ENCODE results near the gene SFT2D3. TPM values are rescaled to one million over a fixed set of nuclear protein-coding genes. Genes with fewer than 3 reads are reported as not detected.

Gene SFT2D3
- total RNA-seq, 1 donor from 2014 or later: 4.9 TPM

DNA sequence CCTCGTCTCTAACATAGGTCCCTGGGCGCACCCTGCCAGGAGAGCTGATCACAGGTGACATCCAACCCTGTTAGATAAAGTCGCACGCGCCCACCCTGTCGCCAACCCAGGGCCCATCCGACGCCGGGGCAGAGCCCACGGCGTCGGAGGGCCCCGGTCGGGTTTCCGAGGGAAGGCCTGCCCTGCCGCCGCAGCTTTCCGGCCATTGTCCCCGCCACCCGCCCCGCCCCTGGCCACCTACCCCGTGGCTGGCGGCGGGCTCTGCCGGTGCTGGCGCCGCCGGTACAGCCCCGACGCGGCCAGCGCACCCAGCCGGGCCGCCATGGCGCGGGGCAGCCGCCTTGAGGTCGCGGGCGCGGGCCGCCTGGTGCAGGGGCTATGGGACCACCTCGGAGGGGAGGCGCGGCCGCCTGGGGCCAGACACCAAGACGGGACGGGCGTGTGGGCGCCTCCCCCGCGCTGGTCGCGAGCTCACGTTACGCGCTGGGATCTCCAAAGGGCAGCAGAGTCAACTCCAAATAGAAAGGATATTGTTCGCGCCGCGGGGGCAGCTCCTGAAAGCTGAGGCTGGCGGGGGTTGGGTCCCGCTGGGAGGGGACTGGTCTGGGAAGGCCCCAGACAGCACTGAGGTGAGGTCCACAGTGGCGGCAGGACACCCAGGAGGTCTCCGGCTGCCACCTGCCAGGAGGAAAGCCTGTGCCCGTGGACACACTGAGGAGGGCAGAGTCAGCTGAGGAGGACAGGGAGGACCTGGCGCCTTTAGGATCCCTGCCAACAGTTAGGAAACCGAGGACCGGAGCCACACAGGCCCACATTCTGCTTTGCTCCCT, 37.0 kb upstream of the SFT2D3 start:
- TF ChIP-seq, protein P1, sequence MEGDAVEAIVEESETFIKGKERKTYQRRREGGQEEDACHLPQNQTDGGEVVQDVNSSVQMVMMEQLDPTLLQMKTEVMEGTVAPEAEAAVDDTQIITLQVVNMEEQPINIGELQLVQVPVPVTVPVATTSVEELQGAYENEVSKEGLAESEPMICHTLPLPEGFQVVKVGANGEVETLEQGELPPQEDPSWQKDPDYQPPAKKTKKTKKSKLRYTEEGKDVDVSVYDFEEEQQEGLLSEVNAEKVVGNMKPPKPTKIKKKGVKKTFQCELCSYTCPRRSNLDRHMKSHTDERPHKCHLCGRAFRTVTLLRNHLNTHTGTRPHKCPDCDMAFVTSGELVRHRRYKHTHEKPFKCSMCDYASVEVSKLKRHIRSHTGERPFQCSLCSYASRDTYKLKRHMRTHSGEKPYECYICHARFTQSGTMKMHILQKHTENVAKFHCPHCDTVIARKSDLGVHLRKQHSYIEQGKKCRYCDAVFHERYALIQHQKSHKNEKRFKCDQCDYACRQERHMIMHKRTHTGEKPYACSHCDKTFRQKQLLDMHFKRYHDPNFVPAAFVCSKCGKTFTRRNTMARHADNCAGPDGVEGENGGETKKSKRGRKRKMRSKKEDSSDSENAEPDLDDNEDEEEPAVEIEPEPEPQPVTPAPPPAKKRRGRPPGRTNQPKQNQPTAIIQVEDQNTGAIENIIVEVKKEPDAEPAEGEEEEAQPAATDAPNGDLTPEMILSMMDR (IDR thresholded peaks at IDR 0.05; ENCODE audit: unreplicated experiment): no peak
- no peaks in the 10 kb centered on the region for H3K36me3 Mint-ChIP-seq (ENCODE audit: low read depth, unreplicated experiment)
- no peaks in the 10 kb centered on the region for H3K9me3 Mint-ChIP-seq (ENCODE audit: unreplicated experiment)
- H3K27ac Mint-ChIP-seq (ENCODE audit: unreplicated experiment): no peak overlapping the region
- no peaks in the 10 kb centered on the region for H3K27me3 Mint-ChIP-seq (ENCODE audit: unreplicated experiment)
- H3K4me3 Mint-ChIP-seq (ENCODE audit: unreplicated experiment): no peak overlapping the region
- DNase-seq (ENCODE audit: low spot score): peak; percentile 60
- H3K4me1 Mint-ChIP-seq (ENCODE audit: unreplicated experiment): peaks cover 4% of the 10 kb centered on the region

DNA sequence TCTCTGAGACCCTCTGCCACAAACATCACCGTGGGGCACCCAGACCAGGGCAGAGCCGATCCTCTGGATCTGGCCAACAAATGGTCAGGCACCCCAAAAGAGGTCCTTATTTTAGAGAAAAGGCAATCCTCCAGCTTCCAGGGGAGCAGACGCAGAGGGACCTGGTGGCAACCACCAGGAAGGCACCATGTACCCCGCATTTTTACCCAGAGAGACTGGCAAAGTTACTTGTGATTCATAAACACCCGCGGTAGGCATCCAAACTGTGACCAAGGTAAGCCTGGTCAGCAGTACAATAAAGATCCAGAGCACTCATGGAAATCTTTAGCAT, 36.4 kb upstream of the SFT2D3 start:
- H3K4me1 Mint-ChIP-seq (ENCODE audit: unreplicated experiment): peaks cover 4% of the 10 kb centered on the region
- DNase-seq (ENCODE audit: low spot score): no peak
- TF ChIP-seq, protein P1 (IDR thresholded peaks at IDR 0.05; ENCODE audit: unreplicated experiment): no peak
- no peak overlapping the region for H3K27ac Mint-ChIP-seq (ENCODE audit: unreplicated experiment)
- no peak overlapping the region for H3K4me3 Mint-ChIP-seq (ENCODE audit: unreplicated experiment)
- no peaks in the 10 kb centered on the region for H3K36me3 Mint-ChIP-seq (ENCODE audit: low read depth, unreplicated experiment)
- no peaks in the 10 kb centered on the region for H3K27me3 Mint-ChIP-seq (ENCODE audit: unreplicated experiment)
- no peaks in the 10 kb centered on the region for H3K9me3 Mint-ChIP-seq (ENCODE audit: unreplicated experiment)

DNA sequence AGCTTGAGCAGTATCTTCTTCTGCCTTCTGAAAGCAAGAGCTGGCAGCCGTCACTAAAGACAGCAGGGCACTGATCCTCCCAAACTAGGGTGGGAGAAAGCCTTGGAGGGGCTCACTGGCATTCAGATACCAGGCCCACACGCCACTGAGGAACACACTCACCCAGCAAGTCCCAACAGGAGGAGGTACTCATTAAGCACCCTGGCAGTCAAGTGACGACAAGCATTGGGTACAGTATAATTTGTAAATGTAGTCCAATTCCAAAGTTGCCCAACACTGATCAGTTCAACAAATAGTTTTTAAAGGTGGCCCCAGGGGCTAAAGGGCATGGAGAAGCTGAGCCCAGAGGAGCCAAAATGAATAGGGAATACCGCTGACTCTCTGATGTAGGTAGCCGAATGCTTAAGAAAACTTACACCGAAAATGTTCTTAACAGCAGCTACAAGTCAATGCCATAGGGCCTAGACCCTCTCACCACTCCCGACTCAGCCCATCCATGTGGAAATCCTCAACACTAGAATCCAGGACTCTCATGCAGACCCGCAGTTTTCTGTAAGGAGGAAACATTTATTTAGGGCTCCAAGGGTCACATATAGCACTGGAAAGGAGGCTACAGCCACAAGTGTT, 35.9 kb upstream of the SFT2D3 start:
- DNase-seq (ENCODE audit: low spot score): no peak
- no peak overlapping the region for H3K27ac Mint-ChIP-seq (ENCODE audit: unreplicated experiment)

DNA sequence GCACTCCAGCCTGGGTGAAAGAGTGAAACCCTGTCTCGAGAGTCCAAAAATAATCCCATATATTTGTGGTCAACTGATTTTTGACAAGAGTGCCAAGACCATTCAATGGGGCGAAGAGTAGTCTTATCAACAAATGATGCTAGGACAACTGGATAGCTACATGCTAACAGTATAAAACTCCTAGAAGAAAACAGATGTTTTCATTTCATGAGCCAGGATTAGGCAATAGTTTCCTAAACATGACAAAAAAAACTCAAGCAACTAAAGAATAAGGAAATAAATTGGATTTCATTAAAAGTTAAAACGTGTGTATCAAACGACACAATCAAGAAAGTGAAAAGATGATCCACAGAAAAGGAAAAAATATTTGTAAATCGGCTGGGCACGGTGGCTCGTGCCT, 32.2 kb upstream of the SFT2D3 start:
- Mint-ChIP-seq H3K36me3 (ENCODE audit: low read depth, unreplicated experiment) (no peaks in the 10 kb centered on the region), H3K27ac (ENCODE audit: unreplicated experiment) (no peak overlapping the region), H3K4me1 (ENCODE audit: unreplicated experiment) (no peaks in the 10 kb centered on the region), H3K9me3 (ENCODE audit: unreplicated experiment) (no peaks in the 10 kb centered on the region), H3K4me3 (ENCODE audit: unreplicated experiment) (no peak overlapping the region), H3K27me3 (ENCODE audit: unreplicated experiment) (peaks cover 5% of the 10 kb centered on the region)
- TF ChIP-seq, protein P1 (IDR thresholded peaks at IDR 0.05; ENCODE audit: unreplicated experiment): no peak
- no peak for DNase-seq (ENCODE audit: low spot score)

More for the DNA sequence above, 35.9 kb upstream of the SFT2D3 start:
- Mint-ChIP-seq H3K27me3 (ENCODE audit: unreplicated experiment) (no peaks in the 10 kb centered on the region), H3K9me3 (ENCODE audit: unreplicated experiment) (no peaks in the 10 kb centered on the region), H3K36me3 (ENCODE audit: low read depth, unreplicated experiment) (no peaks in the 10 kb centered on the region), H3K4me3 (ENCODE audit: unreplicated experiment) (no peak overlapping the region), H3K4me1 (ENCODE audit: unreplicated experiment) (peaks cover 4% of the 10 kb centered on the region)
- TF ChIP-seq, protein P1 (IDR thresholded peaks at IDR 0.05; ENCODE audit: unreplicated experiment): no peak

Measured in endothelial cell (in vitro differentiated cells).